BE2C (cell line): ENCODE results near the gene FBN1.

ENCODE experiments used
- DNase-seq: peaks from one replicate; pipeline ENCODE4 v3.0.0-alpha.2; 2020
- H3K27me3 ChIP-seq: fragments of 250-450 bp; sonication (Bioruptor Pico); 2 replicates; pipeline ENCODE4 v1.5.1; 2020; ENCODE audit warnings: mild to moderate bottlenecking
- H3K36me3 ChIP-seq: fragments of 250-450 bp; sonication (Bioruptor Pico); 2 replicates; pipeline ENCODE4 v1.5.1; 2020; ENCODE audit warnings: mild to moderate bottlenecking
- H3K4me1 ChIP-seq: fragments of 250-450 bp; sonication (Bioruptor Pico); 2 replicates; pipeline ENCODE4 v1.5.1; 2020
- H3K4me3 ChIP-seq: 2 replicates; pipeline ENCODE4 v1.5.1; 2011; ENCODE audit warnings: low read depth, low read length
- H3K9me3 ChIP-seq: fragments of 250-450 bp; sonication (Bioruptor Pico); 2 replicates; pipeline ENCODE4 v1.5.1; 2020
- CTCF ChIP-seq: IDR thresholded peaks from 2 replicates; pipeline ENCODE4 v1.5.1; 2012; ENCODE audit warnings: mild to moderate bottlenecking, low read depth, low read length

FBN1 gene

GRCh38 chr15:48427960-48428547, 217.5 kb downstream of the FBN1 start:
- no peak for DNase-seq

GRCh38 chr15:48427479-48427878, 218.0 kb downstream of the FBN1 start:
- Histone ChIP-seq H3K36me3 (no peaks in the 10 kb centered on the region), H3K9me3 (no peaks in the 10 kb centered on the region), H3K4me1 (no peaks in the 10 kb centered on the region), H3K4me3 (no peak overlapping the region), H3K27me3 (no peaks in the 10 kb centered on the region)
- TF ChIP-seq CTCF, result no peak
- DNase-seq, result no peak

More at GRCh38 chr15:48427960-48428547, 217.5 kb downstream of the FBN1 start:
- no peaks in the 10 kb centered on the region for H3K9me3 ChIP-seq
- H3K27me3 ChIP-seq, result no peaks in the 10 kb centered on the region
- H3K36me3 ChIP-seq, result no peaks in the 10 kb centered on the region
- no peak for TF ChIP-seq CTCF
- no peak overlapping the region for H3K4me3 ChIP-seq
- H3K4me1 ChIP-seq, result no peaks in the 10 kb centered on the region

GRCh38 chr15:48426941-48427340, 218.6 kb downstream of the FBN1 start:
- Histone ChIP-seq H3K9me3 (no peaks in the 10 kb centered on the region), H3K4me3 (no peak overlapping the region), H3K36me3 (no peaks in the 10 kb centered on the region), H3K27me3 (no peaks in the 10 kb centered on the region), H3K4me1 (no peaks in the 10 kb centered on the region)
- DNase-seq, result no peak
- no peak for TF ChIP-seq CTCF

- no peak for TF ChIP-seq CTCF
- H3K27me3 ChIP-seq, result no peaks in the 10 kb centered on the region
- no peaks in the 10 kb centered on the region for H3K9me3 ChIP-seq
- H3K4me1 ChIP-seq, result no peaks in the 10 kb centered on the region
- no peak for DNase-seq
- H3K36me3 ChIP-seq, result no peaks in the 10 kb centered on the region
- H3K4me3 ChIP-seq, result no peak overlapping the region
Measured at GRCh38 chr15:48426044-48426443, 219.5 kb downstream of the FBN1 start.

GRCh38 chr15:48425051-48425450, 220.5 kb downstream of the FBN1 start:
- H3K9me3 ChIP-seq, result no peaks in the 10 kb centered on the region
- H3K36me3 ChIP-seq, result no peaks in the 10 kb centered on the region
- TF ChIP-seq CTCF, result no peak
- H3K4me1 ChIP-seq, result no peaks in the 10 kb centered on the region
- no peaks in the 10 kb centered on the region for H3K27me3 ChIP-seq
- no peak for DNase-seq
- no peak overlapping the region for H3K4me3 ChIP-seq

GRCh38 chr15:48423896-48424475, 221.5 kb downstream of the FBN1 start:
- no peaks in the 10 kb centered on the region for H3K9me3 ChIP-seq
- no peaks in the 10 kb centered on the region for H3K36me3 ChIP-seq
- DNase-seq, result no peak
- no peaks in the 10 kb centered on the region for H3K4me1 ChIP-seq
- H3K27me3 ChIP-seq, result no peaks in the 10 kb centered on the region
- H3K4me3 ChIP-seq, result no peak overlapping the region
- TF ChIP-seq CTCF, result no peak
